ENCODE results near the gene LIN7A.

GRCh38 chr12:80834724-80835123 lies 103.0 kb downstream of the LIN7A start:
- TF ChIP-seq CTCF (IDR thresholded peaks at IDR 0.05) (no peak), POLR2A (IDR thresholded peaks at IDR 0.05) (no peak)

Data from uterus (tissue), 2 donors.